HAP-1 (cell line): ENCODE measurements around the gene INVS.
"Not testable (repeated sequence)": the region's sequence is repeated elsewhere in the genome, so short reads cannot be mapped to it uniquely, and the experiment has no call there.

Source experiments
- DNase-seq, 2 experiments: peaks; one replicate each; pipeline ENCODE4 v3.0.0-alpha.2; 2016 to 2020; ENCODE audit warnings: low spot score in 2 of 2
- H3K27me3 ChIP-seq: fragments of 250-450 bp; sonication (Bioruptor Pico); 2 replicates; pipeline ENCODE4 v1.5.1; 2020; ENCODE audit warnings: low read depth, mild to moderate bottlenecking, moderate library complexity
- H3K36me3 ChIP-seq: fragments of 250-450 bp; sonication (Bioruptor Pico); replicated peaks from 2 replicates; pipeline ENCODE4 v1.5.1; 2020; ENCODE audit warnings: mild to moderate bottlenecking
- H3K4me1 ChIP-seq: fragments of 250-450 bp; sonication (Bioruptor Pico); 2 replicates; pipeline ENCODE4 v1.5.1; 2020; ENCODE audit warnings: mild to moderate bottlenecking
- H3K4me3 ChIP-seq: fragments of 250-450 bp; sonication (Bioruptor Pico); 2 replicates; pipeline ENCODE4 v1.5.1; 2020; ENCODE audit warnings: mild to moderate bottlenecking, moderate library complexity
- H3K9me3 ChIP-seq: fragments of 250-450 bp; sonication (Bioruptor Pico); 2 replicates; pipeline ENCODE4 v1.5.1; 2020; ENCODE audit warnings: mild to moderate bottlenecking, moderate library complexity
- in situ Hi-C: fragments of 300-500 bp; cut with MboI; formaldehyde crosslinking; loops from 3 replicates; pipeline ENCODE4 v1.14.3; 2020; ENCODE audit warnings: low sequenced_read_pairs, inconsistent platforms, mixed read lengths

The INVS gene

DNA sequence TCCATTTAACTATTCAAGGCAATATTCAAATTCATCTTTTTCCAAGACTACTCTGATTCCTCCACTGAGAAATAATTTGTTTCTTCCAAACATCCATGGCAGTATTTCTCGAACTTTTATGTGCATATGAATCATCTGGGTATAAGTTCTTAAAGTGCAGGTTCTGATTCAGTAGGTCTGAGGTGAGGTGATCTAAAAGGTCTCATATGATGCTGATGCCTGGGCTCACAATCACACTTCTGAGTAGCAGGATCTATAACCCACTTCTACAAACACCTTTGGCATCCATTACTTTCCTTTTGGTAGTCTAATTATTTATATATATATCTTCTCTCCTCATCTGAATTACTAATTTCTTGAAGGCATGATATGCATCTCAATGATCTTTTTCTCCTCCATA, 7.4 kb upstream of the INVS start:
- Histone ChIP-seq H3K4me1 (peaks cover 5% of the 10 kb centered on the region), H3K4me3 (no peak overlapping the region), H3K27me3 (no peaks in the 10 kb centered on the region), H3K9me3 (no peaks in the 10 kb centered on the region), H3K36me3 (no peaks in the 10 kb centered on the region)
- in situ Hi-C loops, result no loop called here
- no peak for DNase-seq

DNA sequence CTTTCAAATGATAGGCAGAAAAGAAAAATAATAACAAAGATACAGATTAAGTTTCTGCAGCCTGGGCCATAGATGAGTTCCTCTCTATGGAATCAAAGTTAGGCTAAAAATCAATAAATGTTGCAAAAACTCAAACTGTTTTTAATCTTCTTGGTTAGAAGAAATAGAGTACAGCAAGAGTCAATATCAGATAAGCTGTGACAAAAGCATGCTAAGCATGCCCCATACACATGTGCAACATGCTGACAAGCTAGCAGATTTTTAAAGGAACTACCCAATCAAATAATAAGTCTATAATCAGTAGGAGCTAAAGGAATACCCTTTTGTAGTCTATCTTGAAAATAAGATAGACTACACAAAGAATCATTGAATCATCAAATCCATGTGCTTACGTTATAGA, 7.0 kb upstream of the INVS start:
- no peaks in the 10 kb centered on the region for H3K36me3 ChIP-seq
- H3K4me1 ChIP-seq, result peaks cover 8% of the 10 kb centered on the region
- no peak for DNase-seq
- H3K9me3 ChIP-seq, result no peaks in the 10 kb centered on the region
- H3K27me3 ChIP-seq, result no peaks in the 10 kb centered on the region
- in situ Hi-C loops, result no loop called here
- no peak overlapping the region for H3K4me3 ChIP-seq

DNA sequence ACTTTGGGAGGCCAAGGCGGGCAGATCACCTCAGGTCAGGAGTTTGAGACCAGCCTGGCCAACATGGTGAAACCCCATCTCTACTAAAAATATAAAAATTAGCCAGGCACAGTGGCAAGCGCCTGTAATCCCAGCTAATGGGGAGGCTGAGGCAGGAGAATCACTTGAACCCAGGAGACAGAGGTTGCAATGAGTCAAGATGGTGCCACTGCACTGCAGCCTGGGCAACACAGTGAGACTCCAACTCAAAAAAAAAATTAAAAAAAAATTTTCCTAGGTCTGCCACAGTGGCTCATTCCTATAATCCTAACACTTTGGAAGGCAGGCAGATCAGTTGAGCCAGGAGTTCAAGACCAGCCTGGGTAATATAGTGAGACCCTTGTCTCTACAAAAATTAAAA, 4.6 kb upstream of the INVS start:
- H3K4me3 ChIP-seq, H3K9me3 ChIP-seq, DNase-seq, H3K27me3 ChIP-seq, in situ Hi-C loops, H3K36me3 ChIP-seq: not testable (repeated sequence)
- peaks cover 13% of the 10 kb centered on the region for H3K4me1 ChIP-seq

DNA sequence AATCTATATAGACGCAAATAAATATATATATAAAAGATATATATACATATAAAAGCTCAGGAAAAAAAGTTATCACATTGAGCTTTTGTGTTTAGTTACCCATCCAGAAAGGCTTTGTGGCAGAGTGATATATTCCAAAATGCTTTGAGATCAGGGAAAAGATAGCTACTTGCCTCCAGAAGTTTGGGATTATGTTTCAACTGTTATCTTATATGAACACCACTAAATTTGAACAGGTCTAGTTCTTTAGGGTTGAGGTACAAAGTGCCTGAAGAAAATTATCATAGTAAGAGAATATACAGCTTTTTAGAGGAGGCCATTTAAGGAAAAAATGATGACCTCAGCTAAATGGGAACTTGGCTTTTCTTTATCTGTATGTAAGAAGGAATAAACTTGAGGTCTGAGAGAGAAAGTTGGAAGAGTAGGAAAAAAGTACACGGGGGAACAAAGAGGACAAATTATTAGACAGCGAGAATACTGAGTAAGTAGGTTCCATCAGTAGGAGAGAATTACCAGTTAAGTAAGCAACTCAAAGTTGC, 2.6 kb upstream of the INVS start:
- no peak for DNase-seq
- Histone ChIP-seq H3K9me3 (no peaks in the 10 kb centered on the region), H3K27me3 (no peaks in the 10 kb centered on the region), H3K36me3 (no peaks in the 10 kb centered on the region; the same call in 1 of the 2 replicates), H3K4me3 (no peak overlapping the region), H3K4me1 (peaks cover 16% of the 10 kb centered on the region)
- in situ Hi-C loops, result no loop called here

DNA sequence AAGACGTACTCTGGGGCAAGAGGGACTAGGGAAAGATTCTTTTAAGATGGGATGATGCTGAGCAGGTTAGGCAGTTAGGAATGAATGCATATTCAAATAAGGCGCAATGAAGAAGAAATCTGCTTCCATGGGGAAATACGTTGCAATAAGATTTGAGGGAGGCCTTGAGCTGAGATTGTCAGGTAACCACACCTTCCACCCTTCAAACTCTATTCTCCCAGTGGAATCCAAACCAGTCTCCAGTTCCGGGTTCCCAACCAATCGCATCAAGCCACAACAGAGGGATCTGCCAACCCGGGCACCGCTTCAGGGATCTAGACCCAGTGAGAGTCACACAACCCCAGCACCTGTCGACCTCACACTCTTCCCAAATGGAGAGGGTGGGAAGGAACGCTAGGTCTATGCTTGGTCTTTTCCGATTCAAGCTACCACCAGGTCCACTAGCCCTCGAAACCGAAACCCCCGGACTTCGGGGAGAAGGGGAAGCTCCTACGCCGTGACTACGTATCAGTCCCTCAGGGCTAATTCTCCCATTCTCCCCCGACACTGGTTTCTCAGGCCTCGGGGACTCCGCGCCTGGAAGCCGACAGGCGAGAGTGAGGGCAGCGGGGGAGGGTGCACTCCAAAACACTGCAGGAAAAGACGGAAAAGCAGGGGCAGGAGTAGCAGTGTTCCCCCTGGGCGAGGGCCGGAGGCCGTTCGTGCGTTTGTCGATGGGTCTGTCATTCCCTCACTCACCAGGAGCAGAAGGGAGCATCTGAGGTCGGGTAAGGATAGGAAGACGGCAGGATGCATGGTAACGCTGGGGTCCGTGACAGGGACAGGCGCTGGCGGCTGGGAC, 777 bp upstream of the INVS start:
- Histone ChIP-seq H3K36me3 (no peaks in the 10 kb centered on the region; the same call in 1 of the 2 replicates), H3K4me1 (peaks cover 16% of the 10 kb centered on the region), H3K27me3 (no peaks in the 10 kb centered on the region), H3K9me3 (no peaks in the 10 kb centered on the region), H3K4me3 (peak overlapping the region; percentile 97)
- DNase-seq, result peak; percentile 57 to 79
- in situ Hi-C loops, result no loop called here

DNA sequence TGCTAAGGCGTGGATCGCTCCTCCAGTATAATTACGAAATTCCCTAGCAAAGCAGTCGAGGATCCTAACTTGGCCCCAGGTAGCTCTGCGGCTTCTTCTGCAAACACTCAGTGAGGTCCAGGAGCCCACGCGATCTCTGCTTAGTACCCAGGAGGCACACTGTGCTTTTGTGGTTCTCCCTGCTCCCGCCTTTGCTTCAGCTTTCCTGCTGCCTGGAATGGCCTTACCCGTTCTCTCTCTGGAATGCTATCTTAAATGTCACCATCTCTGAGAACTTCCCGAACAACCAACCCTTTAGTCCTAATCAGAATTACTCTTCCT, 639 bp downstream of the INVS start:
- H3K36me3 ChIP-seq, result peaks cover 8% of the 10 kb centered on the region
- peaks cover 16% of the 10 kb centered on the region for H3K4me1 ChIP-seq
- peak overlapping the region; percentile 97 for H3K4me3 ChIP-seq
- DNase-seq, result peak; percentile 45 to 53
- in situ Hi-C loops, result no loop called here
- H3K27me3 ChIP-seq, result no peaks in the 10 kb centered on the region
- H3K9me3 ChIP-seq, result no peaks in the 10 kb centered on the region

DNA sequence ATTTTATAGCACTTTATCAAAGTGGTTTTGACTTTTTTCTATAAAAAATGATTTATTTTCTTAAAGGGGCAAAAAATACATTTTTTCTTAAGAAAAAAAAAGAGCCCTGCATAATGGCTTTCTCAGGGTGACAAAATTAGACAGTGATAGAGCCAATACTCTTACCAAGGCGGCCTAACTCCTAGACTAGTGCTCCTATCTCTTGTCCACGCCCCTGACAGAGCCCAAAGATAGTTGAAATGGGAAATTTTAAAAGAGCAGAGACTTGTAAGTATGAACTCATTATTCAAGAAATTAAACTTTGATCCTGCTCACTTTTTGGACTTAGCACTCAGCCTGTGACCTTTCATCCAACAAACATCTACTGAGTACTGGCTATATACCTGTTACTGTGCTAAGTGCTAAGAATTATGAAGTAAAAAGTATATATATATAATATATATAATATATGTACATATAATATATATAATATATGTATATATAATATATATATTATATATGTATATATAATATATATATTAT, 1.2 kb downstream of the INVS start:
- Histone ChIP-seq H3K27me3 (no peaks in the 10 kb centered on the region), H3K36me3 (peaks cover 12% of the 10 kb centered on the region), H3K9me3 (no peaks in the 10 kb centered on the region), H3K4me1 (peaks cover 16% of the 10 kb centered on the region), H3K4me3 (peak overlapping the region; percentile 97)
- in situ Hi-C loops, result no loop called here
- DNase-seq, result no peak

DNA sequence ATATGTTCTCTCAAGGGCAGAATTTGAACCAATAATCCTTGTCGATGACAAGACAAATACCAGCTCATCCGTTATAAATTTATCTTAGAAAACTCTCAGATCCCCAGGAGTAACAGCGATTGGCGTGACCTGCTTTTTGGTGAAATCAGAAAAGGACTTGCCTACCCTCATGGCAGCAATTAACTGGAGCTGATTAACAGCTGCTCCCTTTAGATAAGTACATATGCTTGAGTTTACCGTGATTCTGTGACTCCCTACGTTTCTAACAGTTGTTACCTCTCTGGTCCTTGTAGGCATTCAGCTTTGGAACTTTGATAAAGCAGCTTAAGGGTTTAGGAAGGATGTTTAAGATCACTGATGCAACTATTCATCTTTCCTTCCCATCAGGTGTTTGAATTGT, 2.6 kb downstream of the INVS start:
- H3K27me3 ChIP-seq, result no peaks in the 10 kb centered on the region
- in situ Hi-C loops, result no loop called here
- no peak for DNase-seq

DNA sequence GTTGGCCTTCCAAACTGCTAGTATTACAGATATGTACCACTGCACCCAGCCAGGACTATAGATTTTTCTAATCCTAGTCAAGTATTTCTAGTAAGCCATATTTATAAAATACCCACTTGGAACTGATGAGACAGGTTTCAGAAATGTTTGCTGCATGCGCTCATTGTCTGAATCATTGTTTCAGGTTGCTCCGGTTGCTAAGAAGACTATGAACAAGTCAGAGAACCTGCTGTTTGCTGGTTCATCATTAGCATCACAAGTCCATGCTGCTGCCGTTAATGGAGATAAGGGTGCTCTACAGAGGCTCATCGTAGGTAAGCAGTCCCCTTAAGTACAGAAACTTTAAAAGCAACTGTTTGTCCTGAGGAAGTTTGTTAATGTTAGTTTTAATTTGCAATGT, 5.3 kb downstream of the INVS start:
- Histone ChIP-seq H3K9me3 (no peaks in the 10 kb centered on the region), H3K27me3 (no peaks in the 10 kb centered on the region), H3K4me1 (peaks cover 3% of the 10 kb centered on the region; the same call in 1 of the 2 replicates), H3K4me3 (no peak overlapping the region), H3K36me3 (peaks cover 38% of the 10 kb centered on the region)
- no peak for DNase-seq
- in situ Hi-C loops, result no loop called here

More for the DNA sequence above, 2.6 kb downstream of the INVS start:
- Histone ChIP-seq H3K4me1 (peaks cover 11% of the 10 kb centered on the region), H3K9me3 (no peaks in the 10 kb centered on the region), H3K36me3 (peaks cover 24% of the 10 kb centered on the region), H3K4me3 (no peak overlapping the region)

DNA sequence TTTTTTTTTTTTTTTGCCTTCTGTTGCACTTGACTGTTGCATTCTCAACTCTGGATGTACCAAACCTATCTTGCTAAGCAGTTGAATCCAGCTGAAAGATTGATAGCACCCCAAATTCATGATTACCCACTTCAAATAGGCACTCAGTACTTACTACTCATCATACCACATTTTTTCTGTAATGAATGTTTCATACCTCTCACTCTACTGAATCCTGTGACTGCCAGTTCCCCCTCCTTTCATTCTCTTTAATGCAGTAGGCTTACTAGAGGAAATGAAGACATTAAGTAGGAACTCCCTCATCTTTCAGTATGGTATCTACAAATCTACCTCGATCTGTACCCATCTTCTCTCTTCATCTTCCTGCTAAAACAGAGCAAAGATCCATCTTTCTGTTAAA, 6.8 kb downstream of the INVS start:
- DNase-seq, result no peak
- no peaks in the 10 kb centered on the region for H3K4me1 ChIP-seq
- no peak overlapping the region for H3K4me3 ChIP-seq
- H3K27me3 ChIP-seq, result no peaks in the 10 kb centered on the region
- no peaks in the 10 kb centered on the region for H3K9me3 ChIP-seq
- in situ Hi-C loops, result no loop called here
- H3K36me3 ChIP-seq, result peaks cover 44% of the 10 kb centered on the region

DNA sequence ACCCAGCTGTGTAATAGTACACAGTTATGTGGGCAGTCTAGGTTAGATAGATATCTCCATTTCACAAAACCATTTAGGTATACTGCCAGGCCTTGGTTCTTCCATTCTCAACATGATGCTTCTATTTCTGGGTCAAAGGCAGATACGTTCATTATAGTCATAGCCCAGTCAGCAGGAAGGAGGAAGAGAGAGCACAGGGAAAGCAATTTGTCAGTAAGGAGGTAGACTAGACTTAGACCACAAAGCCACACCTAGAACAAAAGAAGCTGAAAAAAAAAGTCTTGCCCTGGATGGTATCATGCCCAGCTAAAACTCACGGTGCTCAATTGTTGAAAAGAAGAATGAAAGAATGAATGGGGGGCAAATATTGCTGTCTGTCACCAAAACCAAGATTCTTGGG, 7.6 kb downstream of the INVS start:
- in situ Hi-C loops, result no loop called here
- no peak for DNase-seq
- peaks cover 44% of the 10 kb centered on the region for H3K36me3 ChIP-seq
- H3K4me1 ChIP-seq, result no peaks in the 10 kb centered on the region
- no peaks in the 10 kb centered on the region for H3K27me3 ChIP-seq
- H3K9me3 ChIP-seq, result no peaks in the 10 kb centered on the region
- no peak overlapping the region for H3K4me3 ChIP-seq

DNA sequence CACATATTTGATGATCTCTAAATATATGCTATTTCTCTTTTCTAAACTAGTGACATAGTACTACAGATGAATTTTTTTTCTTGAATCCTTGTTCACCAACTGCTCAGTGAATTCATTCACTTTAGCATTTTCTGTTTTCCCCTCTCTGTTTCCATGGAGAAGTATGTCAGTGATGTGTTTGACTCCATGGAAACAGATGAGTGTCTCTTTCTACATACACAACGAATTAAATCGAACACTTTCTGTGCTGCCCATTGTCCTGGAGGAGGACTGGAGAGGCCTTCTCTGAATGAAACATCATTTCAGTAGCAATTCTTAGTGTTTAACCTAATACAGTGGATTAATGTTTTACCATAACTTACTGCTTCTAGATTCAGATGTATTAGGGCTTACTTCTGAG, 9.5 kb downstream of the INVS start:
- Histone ChIP-seq H3K4me1 (no peaks in the 10 kb centered on the region), H3K36me3 (peaks cover 51% of the 10 kb centered on the region), H3K27me3 (no peaks in the 10 kb centered on the region), H3K9me3 (no peaks in the 10 kb centered on the region), H3K4me3 (no peak overlapping the region)
- in situ Hi-C loops, result no loop called here
- DNase-seq, result no peak

DNA sequence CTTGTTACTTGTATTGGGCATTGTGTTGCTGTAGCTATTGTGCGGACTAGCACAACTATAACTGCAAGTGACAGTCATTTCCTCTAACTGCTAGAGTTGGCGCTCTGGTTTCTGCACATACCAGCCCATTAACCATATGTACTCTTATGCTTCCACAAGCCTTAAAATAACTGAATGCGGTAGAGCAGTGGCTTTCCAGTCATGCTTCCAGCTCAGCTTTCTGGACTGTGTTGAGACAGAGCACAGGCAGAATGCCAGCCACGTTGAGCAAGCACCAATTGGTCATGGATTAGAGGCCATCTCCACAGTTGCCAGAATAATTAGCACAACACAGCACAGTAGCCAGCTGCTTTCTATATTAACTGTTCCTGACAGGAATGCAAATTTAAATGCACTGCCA, 12.2 kb downstream of the INVS start:
- no peaks in the 10 kb centered on the region for H3K27me3 ChIP-seq
- H3K4me3 ChIP-seq, result no peak overlapping the region
- H3K36me3 ChIP-seq, result peaks cover 31% of the 10 kb centered on the region
- in situ Hi-C loops, result no loop called here
- no peaks in the 10 kb centered on the region for H3K4me1 ChIP-seq
- H3K9me3 ChIP-seq, result no peaks in the 10 kb centered on the region
- DNase-seq, result peak in 1 of 2 experiments; percentile 11

DNA sequence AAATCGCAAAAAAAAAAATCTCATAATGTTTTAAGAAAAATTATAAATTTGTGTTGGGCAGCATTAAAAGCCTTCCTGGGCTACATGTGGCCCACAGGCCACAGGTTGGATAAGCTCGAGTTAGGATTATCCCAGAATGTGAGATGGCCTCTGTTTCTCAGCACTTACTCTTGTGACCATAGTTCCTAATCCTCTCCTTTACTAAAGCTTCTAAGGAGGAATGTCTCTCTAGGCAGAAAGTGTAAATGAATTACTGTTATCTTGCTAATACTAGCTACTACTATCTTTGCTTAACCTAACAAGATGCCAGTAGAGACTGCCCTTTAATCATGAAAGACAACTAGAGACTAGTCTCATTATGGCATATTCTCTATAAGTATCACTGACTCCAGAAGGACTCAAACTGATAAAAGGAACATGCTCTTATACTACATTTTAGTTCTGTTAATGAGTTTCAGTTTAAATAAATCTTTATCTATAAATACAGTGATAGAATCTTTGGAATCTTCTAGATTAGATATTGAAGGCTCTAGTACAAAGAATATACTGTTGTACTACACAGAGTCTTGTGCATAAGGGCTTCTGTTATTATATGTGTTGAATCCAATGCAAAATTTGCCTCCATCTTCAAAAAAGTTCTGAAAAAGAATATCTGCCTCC, 13.8 kb downstream of the INVS start:
- in situ Hi-C loops, result no loop called here
- Histone ChIP-seq H3K4me3 (no peak overlapping the region), H3K27me3 (no peaks in the 10 kb centered on the region), H3K9me3 (no peaks in the 10 kb centered on the region), H3K4me1 (no peaks in the 10 kb centered on the region), H3K36me3 (peaks cover 18% of the 10 kb centered on the region; the same call in 1 of the 2 replicates)
- no peak for DNase-seq
